Measurements from ENCODE around the gene KRTAP4-12. TPM values are rescaled to one million over a fixed set of nuclear protein-coding genes. Genes with fewer than 3 reads are reported as not detected.
"Not testable (repeated sequence)": the region's sequence is repeated elsewhere in the genome, so short reads cannot be mapped to it uniquely, and the experiment has no call there.

Gene KRTAP4-12
- total RNA-seq: not detected

DNA sequence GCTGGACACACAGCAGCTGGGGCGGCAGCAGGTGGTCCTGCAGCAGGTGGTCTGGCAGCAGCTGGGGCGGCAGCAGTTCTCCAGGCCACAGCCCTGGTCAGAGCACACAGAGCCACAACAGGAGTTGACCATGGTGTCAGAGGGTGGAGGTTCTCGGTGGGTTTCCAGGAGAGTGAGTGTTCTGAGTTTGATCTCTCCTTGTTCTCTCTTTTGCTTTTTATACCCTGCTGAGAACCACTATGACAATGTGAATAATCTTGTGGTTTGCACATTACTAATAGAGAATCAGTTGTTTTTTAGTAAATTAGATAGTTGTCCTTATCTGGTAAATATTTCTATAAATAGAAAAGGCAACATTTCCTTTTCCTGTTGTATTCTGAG lies at the start of gene KRTAP4-12:
Gene KRTAP4-12, minus strand, starts transcription at position 192 of the 381 bp plus-strand sequence. Its CDS starts 60 bp downstream, at position 132.
- H3K9me3 ChIP-seq; H3K4me1 ChIP-seq; H3K4me3 ChIP-seq; DNase-seq (ENCODE audit: low spot score in 2 of 2); H3K27ac ChIP-seq; H3K27me3 ChIP-seq; H3K36me3 ChIP-seq; intact Hi-C loops (cut with DNase I; ENCODE audit: low total_unique reads): not testable (repeated sequence)

DNA sequence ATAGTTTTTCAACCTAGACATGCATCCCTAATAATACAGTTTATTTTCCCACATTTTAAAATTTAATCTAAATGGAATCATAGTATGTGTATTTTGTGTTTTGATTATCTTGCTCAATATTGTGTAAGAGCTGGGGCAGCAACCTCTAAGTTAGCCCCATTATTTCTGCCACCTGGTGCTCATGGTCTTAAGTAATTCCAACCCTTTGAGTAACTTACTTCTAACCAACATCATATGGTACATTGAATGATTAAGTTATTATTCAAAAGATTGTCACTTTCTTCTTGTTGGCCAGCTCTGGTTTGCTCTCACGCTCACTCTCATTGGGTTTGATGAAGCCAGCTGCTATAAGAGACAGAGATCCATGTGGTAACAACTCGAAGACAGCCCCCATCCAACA lies 47.9 kb upstream of the KRTAP4-12 start:
- no peak overlapping the region for H3K27ac ChIP-seq
- DNase-seq (ENCODE audit: low spot score in 2 of 2): no peak
- TF ChIP-seq, protein P1, sequence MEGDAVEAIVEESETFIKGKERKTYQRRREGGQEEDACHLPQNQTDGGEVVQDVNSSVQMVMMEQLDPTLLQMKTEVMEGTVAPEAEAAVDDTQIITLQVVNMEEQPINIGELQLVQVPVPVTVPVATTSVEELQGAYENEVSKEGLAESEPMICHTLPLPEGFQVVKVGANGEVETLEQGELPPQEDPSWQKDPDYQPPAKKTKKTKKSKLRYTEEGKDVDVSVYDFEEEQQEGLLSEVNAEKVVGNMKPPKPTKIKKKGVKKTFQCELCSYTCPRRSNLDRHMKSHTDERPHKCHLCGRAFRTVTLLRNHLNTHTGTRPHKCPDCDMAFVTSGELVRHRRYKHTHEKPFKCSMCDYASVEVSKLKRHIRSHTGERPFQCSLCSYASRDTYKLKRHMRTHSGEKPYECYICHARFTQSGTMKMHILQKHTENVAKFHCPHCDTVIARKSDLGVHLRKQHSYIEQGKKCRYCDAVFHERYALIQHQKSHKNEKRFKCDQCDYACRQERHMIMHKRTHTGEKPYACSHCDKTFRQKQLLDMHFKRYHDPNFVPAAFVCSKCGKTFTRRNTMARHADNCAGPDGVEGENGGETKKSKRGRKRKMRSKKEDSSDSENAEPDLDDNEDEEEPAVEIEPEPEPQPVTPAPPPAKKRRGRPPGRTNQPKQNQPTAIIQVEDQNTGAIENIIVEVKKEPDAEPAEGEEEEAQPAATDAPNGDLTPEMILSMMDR (IDR thresholded peaks at IDR 0.05): no peak
- TF ChIP-seq POLR2AphosphoS5 (IDR thresholded peaks at IDR 0.05) (no peak), POLR2A (IDR thresholded peaks at IDR 0.05) (no peak)
- no peaks in the 10 kb centered on the region for H3K4me1 ChIP-seq
- H3K36me3 ChIP-seq: no peaks in the 10 kb centered on the region
- no peak overlapping the region for H3K4me3 ChIP-seq
- intact Hi-C loops (cut with DNase I; ENCODE audit: low total_unique reads): no loop called here
- H3K27me3 ChIP-seq: no peaks in the 10 kb centered on the region
- no peaks in the 10 kb centered on the region for H3K9me3 ChIP-seq

DNA sequence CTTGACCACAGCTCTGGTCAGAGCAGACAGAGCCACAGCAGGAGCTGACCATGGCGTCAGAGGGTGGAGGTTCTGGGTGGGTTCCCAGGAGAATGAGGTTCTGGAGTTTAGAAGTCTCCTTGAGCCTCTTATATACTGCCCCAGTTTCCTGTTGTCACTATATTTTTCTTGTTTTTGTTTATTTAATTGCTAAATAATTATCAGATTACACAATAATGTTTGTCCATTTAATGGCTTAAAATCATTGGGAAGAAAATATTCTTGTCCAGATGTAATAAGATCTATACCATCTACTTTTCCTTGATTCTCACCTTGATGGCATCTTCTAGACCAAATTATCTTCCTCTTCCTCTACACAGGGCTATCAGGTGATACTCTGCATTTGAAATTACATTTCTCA lies 44.1 kb upstream of the KRTAP4-12 start, which contains the start of gene KRTAP4-3:
Gene KRTAP4-3, minus strand, starts transcription at position 101 of the 400 bp plus-strand sequence. Its CDS starts 49 bp downstream, at position 52.
- no peak for DNase-seq (ENCODE audit: low spot score in 2 of 2)
- Histone ChIP-seq H3K36me3 (no peaks in the 10 kb centered on the region), H3K27ac (no peak within 1 kb of the TSS), H3K4me1 (no peaks in the 10 kb centered on the region), H3K9me3 (no peaks in the 10 kb centered on the region), H3K4me3 (no peak within 1 kb of the TSS), H3K27me3 (no peaks in the 10 kb centered on the region)
- intact Hi-C loops (cut with DNase I; ENCODE audit: low total_unique reads): no loop called here
- TF ChIP-seq, protein P1 (IDR thresholded peaks at IDR 0.05): no peak
- TF ChIP-seq POLR2A (IDR thresholded peaks at IDR 0.05) (no peak), POLR2AphosphoS5 (IDR thresholded peaks at IDR 0.05) (no peak)

DNA sequence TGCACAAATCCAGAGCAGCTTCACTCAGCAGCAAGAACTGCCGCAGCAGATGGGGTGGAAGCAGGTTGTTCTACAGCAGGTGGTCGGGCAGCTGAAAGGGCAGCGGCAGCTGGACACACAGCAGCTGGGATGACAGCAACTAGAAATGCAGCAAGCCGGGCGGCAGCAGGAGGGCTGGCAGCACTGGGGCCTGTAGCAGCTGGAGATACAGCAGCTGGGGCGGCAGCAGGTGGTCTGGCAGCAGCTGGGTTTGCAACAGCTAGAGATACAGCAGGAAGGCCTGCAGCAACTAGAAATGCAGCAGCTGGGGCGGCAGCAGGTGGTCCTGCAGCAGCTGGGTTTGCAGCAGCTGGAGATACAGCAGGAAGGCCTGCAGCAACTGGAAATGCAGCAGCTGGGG lies 43.6 kb upstream of the KRTAP4-12 start:
- TF ChIP-seq POLR2A (IDR thresholded peaks at IDR 0.05): no peak
- TF ChIP-seq, protein P1 (IDR thresholded peaks at IDR 0.05): no peak
- TF ChIP-seq POLR2AphosphoS5 (IDR thresholded peaks at IDR 0.05): no peak
- Histone ChIP-seq H3K4me3 (no peak overlapping the region), H3K4me1 (no peaks in the 10 kb centered on the region), H3K36me3 (no peaks in the 10 kb centered on the region), H3K9me3 (no peaks in the 10 kb centered on the region), H3K27me3 (no peaks in the 10 kb centered on the region), H3K27ac (no peak overlapping the region)
- DNase-seq (ENCODE audit: low spot score in 2 of 2): no peak
- intact Hi-C loops (cut with DNase I; ENCODE audit: low total_unique reads): no loop called here

DNA sequence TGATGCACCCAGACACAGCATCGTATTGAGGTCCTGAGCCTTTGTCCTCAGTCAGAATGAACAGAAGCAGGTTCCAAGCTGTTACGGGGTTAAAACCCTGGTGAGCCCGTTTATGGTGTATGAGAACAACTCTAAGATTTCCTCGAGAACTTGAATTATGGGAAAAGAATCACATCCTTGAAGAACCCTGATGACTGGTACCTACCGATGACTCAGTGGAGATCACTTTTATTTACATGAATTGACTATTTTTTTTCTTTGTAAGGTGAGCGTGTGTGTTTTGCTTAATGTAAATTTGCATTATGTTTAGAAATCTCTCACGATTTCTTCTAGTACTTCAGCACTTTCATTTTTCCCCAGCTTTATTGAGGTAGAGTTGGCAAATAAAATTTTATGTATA lies 39.8 kb upstream of the KRTAP4-12 start:
- TF ChIP-seq POLR2A (IDR thresholded peaks at IDR 0.05): no peak
- TF ChIP-seq, protein P1 (IDR thresholded peaks at IDR 0.05): no peak
- TF ChIP-seq POLR2AphosphoS5 (IDR thresholded peaks at IDR 0.05): no peak
- Histone ChIP-seq H3K4me3 (no peak overlapping the region), H3K27me3 (no peaks in the 10 kb centered on the region), H3K9me3 (no peaks in the 10 kb centered on the region), H3K4me1 (no peaks in the 10 kb centered on the region), H3K27ac (no peak overlapping the region), H3K36me3 (no peaks in the 10 kb centered on the region)
- intact Hi-C loops (cut with DNase I; ENCODE audit: low total_unique reads): no loop called here
- DNase-seq (ENCODE audit: low spot score in 2 of 2): no peak

DNA sequence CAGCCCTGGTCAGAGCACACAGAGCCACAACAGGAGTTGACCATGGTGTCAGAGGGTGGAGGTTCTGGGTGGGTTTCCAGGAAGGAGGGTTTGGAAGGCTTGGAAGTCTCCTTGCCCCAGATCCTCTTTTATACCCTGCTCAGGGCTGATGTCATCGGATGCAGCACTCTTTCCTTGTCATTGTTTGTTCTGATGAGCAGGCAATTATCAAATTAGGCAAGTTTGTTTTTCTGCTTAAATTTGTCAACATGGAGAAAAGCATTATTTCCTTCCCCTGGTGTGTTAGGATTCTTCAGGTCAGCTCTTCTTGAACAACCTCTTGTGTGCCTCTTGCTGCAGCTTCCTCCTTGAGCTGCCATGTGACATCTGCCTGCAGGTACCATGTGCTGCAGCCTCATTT lies 36.7 kb upstream of the KRTAP4-12 start, which contains the start of gene KRTAP4-4:
Gene KRTAP4-4, minus strand, starts transcription at position 101 of the 400 bp plus-strand sequence. Its CDS starts 57 bp downstream, at position 44.
- no peak for DNase-seq (ENCODE audit: low spot score in 2 of 2)
- TF ChIP-seq POLR2A (IDR thresholded peaks at IDR 0.05): no peak
- no peak for TF ChIP-seq POLR2AphosphoS5 (IDR thresholded peaks at IDR 0.05)
- TF ChIP-seq, protein P1 (IDR thresholded peaks at IDR 0.05): no peak
- Histone ChIP-seq H3K4me1 (no peaks in the 10 kb centered on the region), H3K36me3 (no peaks in the 10 kb centered on the region), H3K27me3 (no peaks in the 10 kb centered on the region), H3K27ac (no peak within 1 kb of the TSS), H3K9me3 (no peaks in the 10 kb centered on the region), H3K4me3 (no peak within 1 kb of the TSS)
- intact Hi-C loops (cut with DNase I; ENCODE audit: low total_unique reads): no loop called here

DNA sequence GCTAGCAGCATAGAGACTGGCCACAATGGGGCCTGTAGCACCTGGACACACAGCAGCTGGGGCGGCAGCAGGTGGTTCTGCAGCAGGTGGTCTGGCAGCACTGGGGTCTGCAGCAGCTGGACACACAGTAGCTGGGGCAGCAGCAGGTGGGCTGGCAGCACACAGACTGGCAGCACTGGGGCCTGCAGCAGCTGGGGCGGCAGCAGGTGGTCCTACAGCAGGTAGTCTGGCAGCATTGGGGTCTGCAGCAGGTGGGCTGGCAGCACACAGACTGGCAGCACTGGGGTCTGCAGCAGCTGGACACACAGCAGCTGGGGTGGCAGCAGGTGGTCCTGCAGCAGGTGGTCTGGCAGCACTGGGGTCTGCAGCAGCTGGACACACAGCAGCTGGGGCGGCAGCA lies 36.2 kb upstream of the KRTAP4-12 start:
- H3K4me1 ChIP-seq; H3K9me3 ChIP-seq; H3K36me3 ChIP-seq; H3K27ac ChIP-seq; H3K4me3 ChIP-seq; DNase-seq (ENCODE audit: low spot score in 2 of 2); H3K27me3 ChIP-seq; intact Hi-C loops (cut with DNase I; ENCODE audit: low total_unique reads): not testable (repeated sequence)
